Measurements from ENCODE around the gene FAM171A1. TPM values are rescaled to one million over a fixed set of nuclear protein-coding genes. Genes with fewer than 3 reads are reported as not detected.
"Not testable (repeated sequence)": the region's sequence is repeated elsewhere in the genome, so short reads cannot be mapped to it uniquely, and the experiment has no call there.

The FAM171A1 gene
- 1 to 10 TPM; 3.3 to 4.0 TPM for total RNA-seq

- no peak within 1 kb of the TSS for H3K27ac Mint-ChIP-seq
- peak within 1 kb of the TSS; percentile 70 for H3K4me3 Mint-ChIP-seq
- no peaks in the 10 kb centered on the region for H3K36me3 Mint-ChIP-seq
- H3K27me3 Mint-ChIP-seq = peaks cover 16% of the 10 kb centered on the region
- ChIA-PET CTCF (interaction anchor here (0.6 to 1.0 kb wide), 5 partner anchors 75 to 265 kb away, joined by 3 to 7 read pairs (median 3); no protein-coding TSS in a partner anchor), POLR2A (no interaction called here)
- peak; percentile 76 for DNase-seq
- intact Hi-C loops (cut with micrococcal nuclease) = loop anchor here (1.0 to 10.0 kb wide), 4 partner anchors 162 to 376 kb away; partner anchors contain the start of gene NMT2
- no peaks in the 10 kb centered on the region for H3K9me3 Mint-ChIP-seq
- peaks cover 9% of the 10 kb centered on the region for H3K4me1 Mint-ChIP-seq (ENCODE audit: low read depth)
Observed at GRCh38 chr10:15370856-15371701, at the start of gene FAM171A1. Gene FAM171A1, minus strand, starts transcription at chr10:15371289. Its CDS starts 237 bp downstream, at chr10:15371052.

- intact Hi-C loops (cut with micrococcal nuclease) = no loop called here
- ChIA-PET POLR2A (no interaction called here), CTCF (interaction anchor here (0.6 to 2.5 kb wide), 4 partner anchors 10 to 247 kb away, joined by 3 to 11 read pairs (median 3); no protein-coding TSS in a partner anchor)
- Mint-ChIP-seq H3K4me1 (ENCODE audit: low read depth) (no peaks in the 10 kb centered on the region), H3K36me3 (no peaks in the 10 kb centered on the region), H3K27me3 (peaks cover 5% of the 10 kb centered on the region), H3K9me3 (peaks cover 4% of the 10 kb centered on the region), H3K27ac (no peak overlapping the region), H3K4me3 (no peak overlapping the region)
- no peak for DNase-seq
Observed at GRCh38 chr10:15420858-15421257, 49.8 kb upstream of the FAM171A1 start.

DNA sequence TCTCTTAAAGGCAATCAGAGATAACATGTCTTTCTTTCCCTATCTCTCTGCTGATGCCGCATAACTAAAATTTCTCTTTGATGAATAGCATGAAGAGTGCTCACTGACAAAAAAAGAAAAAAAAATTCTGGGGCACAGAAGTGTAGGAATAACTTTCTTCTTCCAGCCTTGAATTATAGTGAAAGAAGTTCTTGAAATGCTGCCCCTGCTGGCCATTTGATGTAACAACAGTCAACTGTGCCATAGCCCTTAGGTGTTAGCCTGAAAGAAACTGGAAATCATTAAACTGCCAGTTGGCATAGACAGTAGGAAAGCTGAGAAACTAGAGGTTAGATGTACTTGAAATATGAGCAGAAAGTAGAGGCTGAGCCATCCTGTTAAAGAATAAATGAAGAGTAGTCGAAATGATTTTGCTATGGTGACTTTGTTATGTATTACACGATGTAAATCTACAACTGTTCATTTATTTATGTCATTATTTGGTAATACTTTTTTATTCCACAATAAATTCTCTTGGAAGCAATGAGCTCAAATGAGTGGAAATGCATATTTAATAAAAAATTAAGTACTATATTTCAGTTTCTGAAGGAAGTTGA, 48.3 kb upstream of the FAM171A1 start:
- CTCF ChIA-PET = interaction anchor here (0.7 to 2.5 kb wide), 7 partner anchors 8 to 54 kb away, joined by 3 to 11 read pairs (median 3); no protein-coding TSS in a partner anchor
- POLR2A ChIA-PET = no interaction called here

GRCh38 chr10:15416034-15416433, 44.9 kb upstream of the FAM171A1 start:
- DNase-seq = no peak
- H3K9me3 Mint-ChIP-seq = peaks cover 5% of the 10 kb centered on the region
- H3K4me1 Mint-ChIP-seq (ENCODE audit: low read depth) = no peaks in the 10 kb centered on the region
- ChIA-PET CTCF (interaction anchor here (0.7 kb wide), 1 partner anchor 735 kb away, joined by 3 read pairs; no protein-coding TSS in a partner anchor), POLR2A (no interaction called here)
- H3K27ac Mint-ChIP-seq = no peak overlapping the region
- H3K4me3 Mint-ChIP-seq = no peak overlapping the region
- intact Hi-C loops (cut with micrococcal nuclease) = no loop called here
- H3K36me3 Mint-ChIP-seq = no peaks in the 10 kb centered on the region
- peaks cover 8% of the 10 kb centered on the region for H3K27me3 Mint-ChIP-seq

More for the DNA sequence above, 48.3 kb upstream of the FAM171A1 start:
- Mint-ChIP-seq H3K36me3 (no peaks in the 10 kb centered on the region), H3K4me3 (no peak overlapping the region), H3K27me3 (peaks cover 5% of the 10 kb centered on the region), H3K4me1 (ENCODE audit: low read depth) (no peaks in the 10 kb centered on the region), H3K9me3 (peaks cover 5% of the 10 kb centered on the region), H3K27ac (no peak overlapping the region)
- intact Hi-C loops (cut with micrococcal nuclease) = no loop called here
- DNase-seq = peak; percentile 24

DNA sequence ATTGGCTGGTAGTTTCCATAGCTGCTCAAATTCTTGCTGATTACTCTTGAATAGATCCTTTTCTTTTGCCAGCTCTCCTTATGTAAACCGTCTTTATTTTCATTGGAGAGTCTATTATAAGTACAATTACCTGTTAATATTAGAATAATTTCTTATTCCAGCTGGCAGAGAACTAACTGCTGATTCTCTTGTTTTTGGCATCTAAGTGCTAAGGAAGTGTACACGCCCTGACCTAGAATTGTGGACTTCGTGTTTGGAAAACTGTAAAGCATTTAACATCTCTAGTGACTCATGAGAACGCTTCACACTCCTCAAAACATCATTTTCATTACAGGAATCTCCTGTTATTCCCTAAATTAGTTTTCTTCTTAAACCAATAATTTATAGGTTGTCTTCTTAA, 39.9 kb upstream of the FAM171A1 start:
- H3K36me3 Mint-ChIP-seq = no peaks in the 10 kb centered on the region
- peaks cover 5% of the 10 kb centered on the region for H3K27me3 Mint-ChIP-seq
- H3K4me3 Mint-ChIP-seq = no peak overlapping the region
- H3K4me1 Mint-ChIP-seq (ENCODE audit: low read depth) = no peaks in the 10 kb centered on the region
- intact Hi-C loops (cut with micrococcal nuclease) = no loop called here
- peaks cover 2% of the 10 kb centered on the region for H3K9me3 Mint-ChIP-seq
- CTCF ChIA-PET = interaction anchor here (0.9 kb wide), 1 partner anchor 9 kb away, joined by 4 read pairs; no protein-coding TSS in a partner anchor
- no peak overlapping the region for H3K27ac Mint-ChIP-seq
- POLR2A ChIA-PET = no interaction called here
- no peak for DNase-seq

GRCh38 chr10:15409350-15409749, 38.3 kb upstream of the FAM171A1 start:
- H3K4me3 Mint-ChIP-seq; H3K36me3 Mint-ChIP-seq; H3K27ac Mint-ChIP-seq; H3K4me1 Mint-ChIP-seq (ENCODE audit: low read depth); H3K27me3 Mint-ChIP-seq; CTCF ChIA-PET; H3K9me3 Mint-ChIP-seq; DNase-seq; intact Hi-C loops (cut with micrococcal nuclease); POLR2A ChIA-PET: not testable (repeated sequence)

DNA sequence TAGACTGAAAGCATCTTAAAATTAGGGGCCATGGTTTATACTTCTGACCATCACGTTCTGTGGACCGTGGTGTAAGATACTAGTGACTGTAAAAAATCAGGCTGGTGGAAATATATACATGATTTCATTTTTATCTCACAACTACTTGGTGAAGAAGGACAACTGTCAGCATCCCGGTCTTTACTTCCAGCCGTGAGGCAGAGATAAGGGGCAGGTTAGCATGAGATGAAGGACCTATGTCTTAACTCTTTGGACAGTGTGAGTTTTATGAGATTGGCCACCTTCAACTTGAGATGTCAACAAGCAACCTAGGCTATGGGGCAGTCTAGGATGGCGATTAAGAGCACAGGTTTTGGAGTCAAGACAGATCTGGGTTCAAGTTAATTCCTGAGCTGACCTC, 37.5 kb upstream of the FAM171A1 start:
- no peak for DNase-seq
- H3K36me3 Mint-ChIP-seq = no peaks in the 10 kb centered on the region
- POLR2A ChIA-PET = no interaction called here
- CTCF ChIA-PET = interaction anchor here (0.5 kb wide), 1 partner anchor 1980 kb away, joined by 3 read pairs; no protein-coding TSS in a partner anchor
- H3K4me1 Mint-ChIP-seq (ENCODE audit: low read depth) = no peaks in the 10 kb centered on the region
- H3K4me3 Mint-ChIP-seq = no peak overlapping the region
- H3K27ac Mint-ChIP-seq = no peak overlapping the region
- peaks cover 5% of the 10 kb centered on the region for H3K27me3 Mint-ChIP-seq
- no peaks in the 10 kb centered on the region for H3K9me3 Mint-ChIP-seq
- intact Hi-C loops (cut with micrococcal nuclease) = no loop called here

- no peak for DNase-seq
- POLR2A ChIA-PET = no interaction called here
- no peaks in the 10 kb centered on the region for H3K4me1 Mint-ChIP-seq (ENCODE audit: low read depth)
- peaks cover 2% of the 10 kb centered on the region for H3K9me3 Mint-ChIP-seq
- intact Hi-C loops (cut with micrococcal nuclease) = no loop called here
- H3K27me3 Mint-ChIP-seq = no peaks in the 10 kb centered on the region
- H3K36me3 Mint-ChIP-seq = no peaks in the 10 kb centered on the region
- H3K27ac Mint-ChIP-seq = no peak overlapping the region
- no peak overlapping the region for H3K4me3 Mint-ChIP-seq
- CTCF ChIA-PET = interaction anchor here (0.7 kb wide), 1 partner anchor 15 kb away, joined by 3 read pairs; no protein-coding TSS in a partner anchor
Observed at GRCh38 chr10:15405319-15405718, 34.2 kb upstream of the FAM171A1 start.

DNA sequence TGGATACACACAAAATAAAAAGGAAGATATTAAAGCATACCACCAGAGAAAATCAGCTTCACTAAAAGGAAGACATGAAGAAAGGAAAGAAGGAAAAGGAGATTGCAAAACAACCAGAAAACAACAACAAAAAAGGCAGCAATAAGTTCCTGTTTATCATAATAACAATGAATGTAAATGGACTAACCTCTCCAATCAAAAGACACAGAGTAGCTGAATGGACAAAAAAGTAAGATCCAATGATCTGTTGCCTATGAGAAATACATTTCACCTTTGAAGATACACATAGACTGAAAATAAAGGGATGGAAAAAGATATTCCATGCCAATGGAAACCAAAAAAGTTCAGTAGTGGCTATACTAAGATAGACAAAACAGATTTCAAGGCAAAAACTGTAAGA, 30.3 kb upstream of the FAM171A1 start:
- Mint-ChIP-seq H3K4me1 (ENCODE audit: low read depth) (no peaks in the 10 kb centered on the region), H3K9me3 (peaks cover 2% of the 10 kb centered on the region), H3K36me3 (no peaks in the 10 kb centered on the region), H3K27me3 (no peaks in the 10 kb centered on the region), H3K4me3 (no peak overlapping the region), H3K27ac (no peak overlapping the region)
- no peak for DNase-seq
- intact Hi-C loops (cut with micrococcal nuclease) = no loop called here
- ChIA-PET POLR2A (no interaction called here), CTCF (no interaction called here)

DNA sequence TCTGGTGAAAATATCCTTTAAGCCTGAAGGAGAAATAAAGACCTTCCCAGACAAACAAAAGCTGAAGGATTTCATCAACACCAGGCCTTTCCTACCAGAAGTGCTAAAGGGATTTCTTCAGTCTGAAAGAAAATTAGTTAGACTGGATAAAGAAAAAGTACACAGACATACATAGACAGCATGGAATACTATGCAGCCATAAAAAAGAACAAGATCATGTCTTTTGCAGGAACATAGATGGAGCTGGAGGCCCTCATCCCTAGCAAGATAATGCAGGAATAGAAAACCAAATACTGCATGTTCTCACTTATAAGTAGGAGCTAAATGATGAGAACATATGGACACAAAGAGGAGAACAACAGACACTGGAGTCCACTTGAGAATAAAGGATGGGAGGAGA, 29.4 kb upstream of the FAM171A1 start:
- intact Hi-C loops (cut with micrococcal nuclease); H3K27me3 Mint-ChIP-seq; H3K4me3 Mint-ChIP-seq; POLR2A ChIA-PET; H3K9me3 Mint-ChIP-seq; DNase-seq; H3K4me1 Mint-ChIP-seq (ENCODE audit: low read depth); H3K27ac Mint-ChIP-seq; H3K36me3 Mint-ChIP-seq; CTCF ChIA-PET: not testable (repeated sequence)

DNA sequence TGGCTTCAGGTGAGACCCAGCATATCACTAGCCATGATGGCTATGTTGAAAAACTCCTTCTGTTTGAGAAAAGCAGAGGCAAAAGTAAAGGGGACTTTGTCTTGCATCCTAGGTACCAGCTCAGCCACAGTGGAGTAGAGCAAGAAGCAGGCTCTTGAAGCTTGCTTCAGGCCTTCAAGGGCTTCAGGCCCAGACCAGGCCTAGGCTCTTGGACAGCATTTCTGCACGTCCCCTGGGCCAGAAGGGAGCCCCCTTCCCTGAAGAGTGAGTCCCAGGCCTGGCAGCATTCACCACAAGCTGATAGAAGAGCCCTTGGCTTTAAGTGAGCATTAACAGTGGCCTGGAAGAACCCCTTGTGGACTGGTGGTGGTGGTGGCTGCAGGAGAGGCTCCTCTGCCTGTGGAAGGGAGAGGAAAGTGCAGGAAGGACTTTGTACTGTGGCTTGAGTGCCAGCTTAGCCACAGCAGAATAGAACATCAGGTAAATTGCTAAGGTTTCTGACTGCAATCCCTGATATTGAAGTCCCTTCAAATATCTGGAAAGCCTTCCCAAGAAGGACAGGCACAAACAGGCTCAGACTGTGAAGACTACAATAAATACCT, 28.1 kb upstream of the FAM171A1 start:
- Mint-ChIP-seq H3K4me1 (ENCODE audit: low read depth) (no peaks in the 10 kb centered on the region), H3K4me3 (no peak overlapping the region), H3K9me3 (peaks cover 2% of the 10 kb centered on the region), H3K27ac (no peak overlapping the region), H3K27me3 (no peaks in the 10 kb centered on the region), H3K36me3 (no peaks in the 10 kb centered on the region)
- ChIA-PET CTCF (no interaction called here), POLR2A (no interaction called here)
- DNase-seq = no peak
- intact Hi-C loops (cut with micrococcal nuclease) = no loop called here

- ChIA-PET POLR2A (no interaction called here), CTCF (no interaction called here)
- no peak overlapping the region for H3K4me3 Mint-ChIP-seq
- no peak overlapping the region for H3K27ac Mint-ChIP-seq
- intact Hi-C loops (cut with micrococcal nuclease) = no loop called here
- no peaks in the 10 kb centered on the region for H3K9me3 Mint-ChIP-seq
- H3K27me3 Mint-ChIP-seq = no peaks in the 10 kb centered on the region
- H3K36me3 Mint-ChIP-seq = no peaks in the 10 kb centered on the region
- H3K4me1 Mint-ChIP-seq (ENCODE audit: low read depth) = no peaks in the 10 kb centered on the region
- no peak for DNase-seq
Observed at GRCh38 chr10:15395935-15396334, 24.8 kb upstream of the FAM171A1 start.
